Neutrophil (primary cell): ENCODE results near the gene CENPX.

Experiments used
- H3K27ac ChIP-seq: fragments of 200-600 bp; sonication (generic); 2 replicates; pipeline ENCODE4 v1.5.1; 2016; ENCODE audit warnings: mild to moderate bottlenecking, moderate library complexity
- H3K27me3 ChIP-seq: fragments of 200-600 bp; sonication (generic); 2 replicates; pipeline ENCODE4 v1.6.0; 2016; ENCODE audit warnings: mild to moderate bottlenecking
- H3K36me3 ChIP-seq: fragments of 200-600 bp; sonication (generic); 2 replicates; pipeline ENCODE4 v1.5.1; 2017
- H3K4me1 ChIP-seq, 2 experiments: fragments of 200-600 bp in 1 of 2; sonication (generic) in 1 of 2; 1 replicate in 1 of 2; 2 replicates in 1 of 2; pipeline versions ENCODE4 v1.5.1 to v1.6.1; 2013 to 2016; ENCODE audit warnings: low read depth in 1 of 2, low read length in 1 of 2, mild to moderate bottlenecking in 1 of 2, moderate library complexity in 1 of 2; ENCODE audit not compliant: control insufficient read depth in 1 of 2, insufficient read depth in 1 of 2
- H3K4me3 ChIP-seq, 2 experiments: fragments of 200-600 bp in 1 of 2; sonication (generic) in 1 of 2; 1 replicate in 1 of 2; 2 replicates in 1 of 2; pipeline ENCODE4 v1.5.1; 2013 to 2016; ENCODE audit warnings: low read depth in 1 of 2, low read length in 1 of 2, mild to moderate bottlenecking in 1 of 2, moderate library complexity in 1 of 2
- H3K9me3 ChIP-seq: fragments of 200-600 bp; sonication (generic); 2 replicates; pipeline ENCODE4 v1.5.1; 2016
- TF ChIP-seq, protein P1 (sequence below): fragments of 200-600 bp; sonication (generic); IDR thresholded peaks from 2 replicates; pipeline ENCODE4 v1.5.1; 2016; ENCODE audit warnings: antibody characterized with exemption

The CENPX gene

DNA sequence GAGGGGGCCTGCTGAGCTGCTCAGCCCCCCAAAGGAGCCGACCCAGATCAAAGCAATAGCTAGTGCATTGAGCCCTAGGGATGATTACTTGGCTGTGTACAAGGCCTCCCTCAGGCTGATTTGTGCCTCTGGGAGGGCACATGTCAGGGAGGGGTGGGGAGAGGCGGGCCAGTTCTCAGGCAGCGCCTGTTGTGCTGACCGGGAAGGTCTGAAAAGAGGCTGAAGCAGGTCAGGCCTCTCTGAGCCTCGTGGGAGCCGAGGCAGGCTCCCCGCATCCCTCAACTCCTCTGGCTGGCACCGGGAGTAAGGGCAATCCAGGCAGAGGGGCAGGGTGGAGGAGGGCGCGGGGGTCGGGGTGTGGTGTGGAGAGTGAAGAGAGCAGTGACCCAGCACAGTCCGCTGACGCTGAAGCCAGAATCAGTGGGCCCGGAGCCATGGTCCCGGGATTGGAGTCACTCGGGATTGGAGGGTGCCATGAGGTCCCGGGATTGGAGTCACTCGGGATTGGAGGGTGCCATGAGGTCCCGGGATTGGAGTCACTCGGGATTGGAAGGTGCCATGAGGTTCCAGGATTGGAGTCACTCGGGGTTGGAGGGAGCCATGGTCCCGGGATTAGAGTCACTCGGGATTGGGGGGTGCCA, 11.8 kb upstream of the CENPX start:
- H3K36me3 ChIP-seq = no peaks in the 10 kb centered on the region
- no peaks in the 10 kb centered on the region for H3K9me3 ChIP-seq
- TF ChIP-seq, protein P1, sequence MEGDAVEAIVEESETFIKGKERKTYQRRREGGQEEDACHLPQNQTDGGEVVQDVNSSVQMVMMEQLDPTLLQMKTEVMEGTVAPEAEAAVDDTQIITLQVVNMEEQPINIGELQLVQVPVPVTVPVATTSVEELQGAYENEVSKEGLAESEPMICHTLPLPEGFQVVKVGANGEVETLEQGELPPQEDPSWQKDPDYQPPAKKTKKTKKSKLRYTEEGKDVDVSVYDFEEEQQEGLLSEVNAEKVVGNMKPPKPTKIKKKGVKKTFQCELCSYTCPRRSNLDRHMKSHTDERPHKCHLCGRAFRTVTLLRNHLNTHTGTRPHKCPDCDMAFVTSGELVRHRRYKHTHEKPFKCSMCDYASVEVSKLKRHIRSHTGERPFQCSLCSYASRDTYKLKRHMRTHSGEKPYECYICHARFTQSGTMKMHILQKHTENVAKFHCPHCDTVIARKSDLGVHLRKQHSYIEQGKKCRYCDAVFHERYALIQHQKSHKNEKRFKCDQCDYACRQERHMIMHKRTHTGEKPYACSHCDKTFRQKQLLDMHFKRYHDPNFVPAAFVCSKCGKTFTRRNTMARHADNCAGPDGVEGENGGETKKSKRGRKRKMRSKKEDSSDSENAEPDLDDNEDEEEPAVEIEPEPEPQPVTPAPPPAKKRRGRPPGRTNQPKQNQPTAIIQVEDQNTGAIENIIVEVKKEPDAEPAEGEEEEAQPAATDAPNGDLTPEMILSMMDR = no peak
- peaks cover 24% of the 10 kb centered on the region for H3K27me3 ChIP-seq
- peaks cover 41 to 52% of the 10 kb centered on the region in 2 experiments for H3K4me1 ChIP-seq
- no peak overlapping the region for H3K4me3 ChIP-seq
- no peak overlapping the region for H3K27ac ChIP-seq

DNA sequence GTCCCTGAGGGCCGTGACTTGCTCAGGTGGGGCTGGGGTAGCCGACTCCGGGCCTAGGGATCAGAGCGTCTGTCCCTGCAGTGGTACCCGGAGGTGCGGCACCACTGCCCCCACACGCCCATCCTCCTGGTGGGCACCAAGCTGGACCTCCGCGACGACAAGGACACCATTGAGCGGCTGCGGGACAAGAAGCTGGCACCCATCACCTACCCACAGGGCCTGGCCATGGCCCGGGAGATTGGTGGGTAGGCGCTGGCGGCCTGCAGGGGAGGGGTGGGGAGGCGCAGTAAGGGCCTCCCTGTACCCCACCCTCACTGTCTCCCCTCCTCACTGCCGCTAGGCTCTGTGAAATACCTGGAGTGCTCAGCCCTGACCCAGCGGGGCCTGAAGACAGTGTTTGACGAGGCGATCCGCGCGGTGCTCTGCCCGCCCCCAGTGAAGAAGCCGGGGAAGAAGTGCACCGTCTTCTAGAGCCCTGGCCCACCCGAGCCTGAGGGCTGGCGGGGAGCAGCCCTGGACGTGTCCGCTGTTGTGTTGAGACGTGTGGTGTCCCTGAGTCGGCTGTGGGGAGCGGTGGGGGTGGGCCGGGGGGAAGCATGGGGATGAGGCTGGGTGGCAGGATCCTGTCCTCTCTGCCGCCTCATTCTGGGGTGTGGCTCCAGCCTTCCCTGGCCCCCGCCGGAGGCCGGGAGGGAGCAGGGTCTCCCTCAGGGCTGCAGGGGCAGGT, 10.8 kb upstream of the CENPX start:
- peaks cover 41 to 52% of the 10 kb centered on the region in 2 experiments for H3K4me1 ChIP-seq
- no peaks in the 10 kb centered on the region for H3K36me3 ChIP-seq
- TF ChIP-seq, protein P1 = no peak
- no peak overlapping the region for H3K4me3 ChIP-seq
- H3K27ac ChIP-seq = no peak overlapping the region
- H3K27me3 ChIP-seq = peaks cover 24% of the 10 kb centered on the region
- H3K9me3 ChIP-seq = no peaks in the 10 kb centered on the region

DNA sequence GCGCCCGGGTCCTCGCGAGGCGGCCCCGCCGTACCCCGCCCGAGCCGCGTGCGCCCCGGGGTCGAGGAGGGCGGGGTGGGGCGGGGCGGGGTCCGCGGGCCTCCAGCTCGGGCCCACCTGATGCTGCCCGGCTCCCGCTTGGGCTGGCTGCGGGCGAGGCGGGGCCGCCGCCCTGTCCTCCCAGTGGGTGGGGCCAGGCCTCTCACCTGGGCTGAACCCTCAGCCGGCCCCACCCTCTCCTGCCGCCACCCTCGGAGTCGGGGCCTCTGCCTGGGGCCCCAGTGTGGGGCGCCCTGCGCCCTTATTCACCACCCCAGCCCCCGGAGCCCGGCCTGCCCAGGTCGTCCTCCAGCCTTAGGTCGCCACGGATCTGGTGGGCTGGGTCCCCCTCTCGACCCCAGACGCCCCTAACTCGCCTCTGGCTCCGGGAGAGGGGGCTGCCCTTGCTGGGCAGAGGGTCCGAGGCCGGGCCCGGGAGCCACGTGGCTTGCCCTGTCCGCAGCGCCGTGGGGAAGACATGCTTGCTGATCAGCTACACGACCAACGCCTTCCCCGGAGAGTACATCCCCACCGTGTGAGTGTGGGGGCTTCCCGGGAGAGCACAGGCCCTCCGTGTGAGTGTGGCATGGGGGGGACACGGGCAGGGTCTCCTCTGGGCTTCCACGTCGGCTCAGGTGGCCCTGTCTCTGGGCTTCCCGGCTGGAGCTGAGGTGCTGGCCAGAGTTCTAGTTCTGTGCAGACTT, 9.4 kb upstream of the CENPX start:
- Histone ChIP-seq H3K36me3 (no peaks in the 10 kb centered on the region), H3K4me3 (peak overlapping the region in 1 of 2 experiments; percentile 45), H3K27ac (no peak overlapping the region), H3K4me1 (peaks cover 34 to 42% of the 10 kb centered on the region in 2 experiments), H3K9me3 (no peaks in the 10 kb centered on the region), H3K27me3 (peaks cover 24% of the 10 kb centered on the region)
- TF ChIP-seq, protein P1 = no peak

DNA sequence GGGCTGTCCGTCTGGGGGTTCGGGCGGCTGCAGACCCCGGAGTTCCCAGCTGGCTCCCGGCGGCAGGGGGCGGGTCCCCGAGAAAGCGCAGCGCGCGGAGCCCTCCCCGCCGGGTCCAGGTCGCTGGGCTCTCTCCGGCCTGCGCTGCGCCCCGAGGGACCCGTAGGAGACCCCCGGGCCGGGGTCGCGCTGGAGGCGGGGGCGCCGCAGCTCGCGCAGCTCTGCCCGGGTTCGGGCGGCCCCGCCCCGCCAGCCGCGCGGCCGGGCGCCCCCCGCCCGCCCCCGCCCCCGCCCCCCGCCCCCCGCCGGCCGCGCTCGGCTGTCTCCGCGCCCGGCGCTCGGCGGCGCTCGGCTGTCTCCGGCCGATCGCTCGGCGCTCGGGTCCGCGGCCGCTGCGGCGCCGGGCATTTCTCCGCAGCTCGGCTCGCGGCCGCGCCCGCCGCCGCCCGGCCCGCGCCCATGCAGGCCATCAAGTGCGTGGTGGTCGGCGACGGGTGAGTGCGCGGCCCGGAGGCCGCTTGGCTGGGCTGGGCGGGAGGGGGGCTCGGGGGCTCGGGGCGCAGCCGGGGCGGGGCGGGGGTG, 8.7 kb upstream of the CENPX start, which contains the start of gene RAC3:
Gene RAC3 (plus strand): TSS at position 376 of the 582 bp plus-strand sequence. CDS start 84 bp downstream, at position 460.
- H3K27me3 ChIP-seq = peaks cover 24% of the 10 kb centered on the region
- peak within 1 kb of the TSS; percentile 58 to 64 for H3K4me3 ChIP-seq
- peaks cover 27 to 35% of the 10 kb centered on the region in 2 experiments for H3K4me1 ChIP-seq
- H3K9me3 ChIP-seq = no peaks in the 10 kb centered on the region
- no peaks in the 10 kb centered on the region for H3K36me3 ChIP-seq
- H3K27ac ChIP-seq = peak within 1 kb of the TSS; percentile 41
- TF ChIP-seq, protein P1 = no peak
